ENCODE measurements around the gene FN1.

FN1 gene

DNA sequence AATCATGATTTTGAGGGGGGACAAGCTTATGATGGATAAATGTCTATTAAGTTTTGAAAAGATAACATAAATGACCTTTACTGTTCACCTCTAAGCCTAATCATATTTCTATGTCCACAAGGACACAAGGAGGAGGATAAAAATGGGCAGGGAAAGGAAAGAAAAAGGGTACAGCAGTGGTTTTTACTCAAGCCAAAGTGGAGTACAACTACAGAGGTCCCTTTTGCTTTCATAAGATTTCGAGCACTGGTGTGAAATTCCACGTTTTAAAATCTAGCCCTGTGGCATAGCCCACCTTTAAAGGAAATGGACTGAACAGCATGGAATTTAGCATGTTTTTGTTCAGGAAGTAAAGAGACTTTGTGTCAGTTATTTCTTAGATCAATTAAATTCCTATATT, 19.2 kb downstream of the FN1 start:
- TF ChIP-seq, protein P1, sequence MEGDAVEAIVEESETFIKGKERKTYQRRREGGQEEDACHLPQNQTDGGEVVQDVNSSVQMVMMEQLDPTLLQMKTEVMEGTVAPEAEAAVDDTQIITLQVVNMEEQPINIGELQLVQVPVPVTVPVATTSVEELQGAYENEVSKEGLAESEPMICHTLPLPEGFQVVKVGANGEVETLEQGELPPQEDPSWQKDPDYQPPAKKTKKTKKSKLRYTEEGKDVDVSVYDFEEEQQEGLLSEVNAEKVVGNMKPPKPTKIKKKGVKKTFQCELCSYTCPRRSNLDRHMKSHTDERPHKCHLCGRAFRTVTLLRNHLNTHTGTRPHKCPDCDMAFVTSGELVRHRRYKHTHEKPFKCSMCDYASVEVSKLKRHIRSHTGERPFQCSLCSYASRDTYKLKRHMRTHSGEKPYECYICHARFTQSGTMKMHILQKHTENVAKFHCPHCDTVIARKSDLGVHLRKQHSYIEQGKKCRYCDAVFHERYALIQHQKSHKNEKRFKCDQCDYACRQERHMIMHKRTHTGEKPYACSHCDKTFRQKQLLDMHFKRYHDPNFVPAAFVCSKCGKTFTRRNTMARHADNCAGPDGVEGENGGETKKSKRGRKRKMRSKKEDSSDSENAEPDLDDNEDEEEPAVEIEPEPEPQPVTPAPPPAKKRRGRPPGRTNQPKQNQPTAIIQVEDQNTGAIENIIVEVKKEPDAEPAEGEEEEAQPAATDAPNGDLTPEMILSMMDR (IDR thresholded peaks at IDR 0.05; ENCODE audit: low read depth, low read length), result no peak
- no peak overlapping the region for H3K4me3 ChIP-seq (ENCODE audit: low read depth, low read length)

DNA sequence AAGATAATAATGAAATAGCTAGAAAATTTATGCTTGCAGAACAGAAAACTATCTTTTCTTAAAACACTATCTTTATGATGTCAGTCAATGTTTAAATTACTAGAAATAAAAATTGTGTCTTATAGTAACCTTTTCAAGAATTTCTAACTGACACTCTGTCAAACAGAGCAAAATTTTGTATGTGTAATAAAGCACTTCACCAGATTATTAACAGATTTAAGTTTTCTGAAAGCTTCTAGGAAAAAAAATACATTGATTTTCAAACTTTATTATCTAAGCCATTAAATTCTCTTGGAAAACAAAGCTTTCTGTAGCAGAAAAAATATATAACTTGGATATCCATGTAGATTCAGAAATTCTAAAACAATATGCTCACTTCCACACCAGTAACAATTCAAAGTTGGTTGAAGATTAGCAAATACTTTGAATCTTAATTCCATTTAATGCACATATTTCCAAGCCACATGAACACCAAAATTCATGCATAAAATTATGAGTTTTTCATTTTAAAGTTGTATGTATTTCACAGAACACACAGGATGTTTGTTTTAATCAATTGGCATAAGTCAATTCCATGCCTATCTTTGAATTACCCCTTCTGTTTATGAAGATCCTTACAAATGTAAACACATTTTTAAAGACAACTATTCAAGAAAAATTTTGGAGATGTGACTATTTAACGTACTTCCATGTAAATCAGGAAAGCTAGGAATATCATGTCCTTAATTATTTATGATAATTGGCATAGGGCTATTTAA, 19.9 kb downstream of the FN1 start:
- no peak overlapping the region for H3K4me3 ChIP-seq (ENCODE audit: low read depth, low read length)
- TF ChIP-seq, protein P1 (IDR thresholded peaks at IDR 0.05; ENCODE audit: low read depth, low read length), result no peak

DNA sequence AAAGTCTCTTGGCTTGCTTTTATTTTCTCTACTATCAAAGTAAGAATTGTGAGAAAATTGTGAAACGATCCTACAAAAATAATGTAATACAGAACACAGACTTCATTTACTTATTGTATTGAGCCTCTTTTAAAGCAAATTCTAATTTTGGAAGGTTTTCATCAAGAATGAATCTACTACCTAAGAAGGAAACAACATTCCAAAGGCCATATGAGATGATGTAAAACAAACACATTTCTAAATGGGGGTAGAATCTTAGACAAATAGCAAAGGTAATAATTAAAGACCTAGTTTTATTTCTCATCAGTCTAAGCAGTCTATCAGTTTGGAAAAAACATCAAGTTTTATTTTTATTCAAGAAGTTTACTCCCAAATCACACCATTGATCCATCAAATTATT, 20.6 kb downstream of the FN1 start:
- TF ChIP-seq, protein P1 (IDR thresholded peaks at IDR 0.05; ENCODE audit: low read depth, low read length), result no peak
- H3K4me3 ChIP-seq (ENCODE audit: low read depth, low read length), result no peak overlapping the region

DNA sequence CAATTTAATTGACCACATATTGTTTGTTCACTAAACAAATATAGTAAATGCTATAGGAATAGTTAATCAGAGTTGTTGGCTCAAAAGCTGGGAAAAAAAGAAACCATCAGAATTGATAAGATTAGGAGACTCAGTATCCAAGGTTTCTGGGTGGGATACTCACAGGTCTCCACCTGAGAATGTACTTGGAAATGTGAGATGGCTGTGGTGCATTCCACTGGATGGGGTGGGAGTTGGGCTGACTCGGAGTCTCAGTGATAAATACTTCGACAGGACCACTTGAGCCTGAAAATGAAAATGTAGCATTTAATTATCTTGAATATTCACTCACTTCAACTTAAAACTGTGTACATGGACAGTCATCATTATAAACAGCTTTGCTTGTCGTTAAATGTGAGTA, 21.2 kb downstream of the FN1 start:
- no peak overlapping the region for H3K4me3 ChIP-seq (ENCODE audit: low read depth, low read length)
- TF ChIP-seq, protein P1 (IDR thresholded peaks at IDR 0.05; ENCODE audit: low read depth, low read length), result no peak

DNA sequence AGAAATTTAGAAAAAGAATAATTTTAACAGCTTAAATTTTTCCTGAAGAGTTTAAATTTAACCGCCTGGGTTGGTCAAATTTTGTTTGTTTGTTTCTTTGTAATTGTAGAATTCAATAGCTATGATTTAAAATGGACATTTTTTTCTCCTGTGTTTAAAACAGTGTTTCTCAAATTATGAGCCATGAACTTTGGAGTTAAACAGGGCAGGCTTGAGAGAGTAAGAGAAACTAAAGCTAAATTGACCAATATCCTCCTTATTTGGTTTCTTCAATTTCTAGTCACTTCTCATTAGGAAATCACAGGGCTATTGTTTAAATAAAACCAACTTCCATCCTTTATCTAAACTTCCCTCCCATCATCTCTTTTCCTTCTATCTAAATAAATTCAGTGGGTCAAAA, 21.9 kb downstream of the FN1 start:
- TF ChIP-seq, protein P1 (IDR thresholded peaks at IDR 0.05; ENCODE audit: low read depth, low read length), result no peak

DNA sequence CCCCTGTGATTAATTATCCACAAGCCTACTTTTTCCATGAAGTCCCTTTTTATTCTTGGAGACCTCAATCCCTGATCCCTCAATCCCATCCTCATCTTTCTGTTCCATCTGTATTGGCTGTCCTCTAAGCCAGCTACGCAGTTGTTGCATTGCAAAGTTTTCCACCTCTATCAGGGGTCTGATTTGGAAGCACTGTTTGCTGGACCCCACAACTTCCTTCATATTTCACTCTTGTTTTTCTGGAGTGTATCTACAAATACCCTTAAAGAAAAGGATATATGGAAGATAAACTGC, 22.4 kb downstream of the FN1 start:
- no peak overlapping the region for H3K4me3 ChIP-seq (ENCODE audit: low read depth, low read length)
- TF ChIP-seq, protein P1 (IDR thresholded peaks at IDR 0.05; ENCODE audit: low read depth, low read length), result no peak

More for the DNA sequence above, 21.9 kb downstream of the FN1 start:
- H3K4me3 ChIP-seq (ENCODE audit: low read depth, low read length), result no peak overlapping the region

DNA sequence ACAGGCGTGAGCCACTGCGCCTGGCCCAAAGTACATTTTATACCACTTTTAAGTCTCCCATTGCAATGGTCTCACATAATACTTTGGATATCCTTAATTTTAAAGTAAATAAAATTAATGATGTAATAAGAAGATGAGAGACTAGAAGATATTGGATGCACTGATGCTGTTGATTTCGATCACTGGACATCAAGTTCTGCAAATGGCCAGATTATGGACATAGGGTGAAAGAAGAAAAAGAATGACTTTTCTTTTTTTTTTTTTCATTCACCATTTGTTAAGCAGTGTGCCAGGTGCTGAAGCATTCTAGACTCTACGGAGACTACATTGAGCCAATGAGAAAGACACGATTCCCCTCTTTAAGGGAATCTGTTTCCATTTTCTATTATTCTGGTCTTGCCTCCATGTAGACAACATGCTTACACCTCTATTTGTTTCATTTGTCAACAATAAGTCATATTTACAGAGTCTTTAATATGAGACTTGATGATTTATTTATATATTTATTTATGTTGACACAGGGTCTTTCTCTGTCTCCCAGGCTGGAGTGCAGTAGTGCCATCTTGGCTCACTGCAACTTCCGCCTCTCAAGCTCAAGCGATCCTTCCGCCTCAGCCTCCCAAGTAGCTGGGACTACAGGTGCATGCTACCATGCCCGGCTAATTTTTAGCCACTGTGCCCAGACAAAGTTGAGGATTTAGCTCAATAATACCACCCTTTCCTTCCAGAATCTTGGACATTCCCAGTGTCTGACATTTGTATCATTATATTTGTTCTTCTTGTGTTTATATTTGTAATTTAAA, 23.7 kb downstream of the FN1 start:
- TF ChIP-seq, protein P1 (IDR thresholded peaks at IDR 0.05; ENCODE audit: low read depth, low read length), result no peak
- no peak overlapping the region for H3K4me3 ChIP-seq (ENCODE audit: low read depth, low read length)

All from WI38 (cell line).